Cortex of kidney (tissue), 1 donor: ENCODE data around the gene SH2D3A.
"Not testable (repeated sequence)": the region's sequence is repeated elsewhere in the genome, so short reads cannot be mapped to it uniquely, and the experiment has no call there.

Experiments used
- DNase-seq: peaks from one replicate; lab custom pipeline; 2025; lab: John Stamatoyannopoulos, UW

Gene SH2D3A

GRCh38 chr19:6761053-6761676 is 6.1 kb downstream of the SH2D3A start:
- DNase-seq = no peak

- DNase-seq = no peak
These were observed 6.6 kb downstream of the SH2D3A start for GRCh38 chr19:6760606-6761005.

DNA sequence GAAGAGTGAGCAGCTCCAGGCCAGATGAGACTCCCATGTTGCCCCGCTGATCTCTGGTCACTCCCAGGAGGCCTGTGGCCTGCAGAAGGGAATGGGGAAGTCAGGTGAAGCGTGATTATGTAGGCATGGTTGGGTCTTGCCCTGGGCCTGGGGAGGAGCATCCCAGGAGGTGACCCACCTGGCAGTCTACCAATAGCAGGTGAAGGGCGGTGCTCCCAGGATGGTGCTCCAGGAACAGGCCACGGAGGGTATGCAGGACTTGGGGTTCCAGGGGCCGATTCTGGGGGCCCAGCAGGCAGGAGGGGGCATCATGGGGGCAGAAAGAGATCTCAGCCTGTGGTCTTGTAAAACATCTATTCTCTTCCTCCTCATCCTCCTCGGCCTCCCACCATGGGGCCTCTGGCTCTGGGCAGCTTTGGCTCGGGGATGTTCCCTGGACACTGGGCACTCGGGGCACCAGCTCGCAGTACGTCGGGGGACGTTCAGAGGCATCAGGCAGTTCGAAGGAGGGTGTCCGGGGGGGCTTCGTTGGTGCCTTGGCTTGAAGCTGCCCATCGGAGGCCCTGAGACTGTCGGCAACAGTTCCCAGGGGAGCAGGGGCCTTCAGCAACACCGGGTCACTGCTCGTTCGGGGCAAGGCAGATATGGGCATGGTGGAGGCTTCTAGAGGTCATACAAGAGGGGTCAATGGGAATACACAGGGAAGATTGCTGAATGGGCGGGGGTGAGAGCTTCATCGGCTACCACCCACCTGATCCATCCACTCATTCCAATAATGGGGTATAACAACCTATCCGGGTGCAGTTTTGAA is 12.4 kb downstream of the SH2D3A start:
- DNase-seq = no peak

GRCh38 chr19:6754136-6754535 is 13.1 kb downstream of the SH2D3A start:
- no peak for DNase-seq

GRCh38 chr19:6753178-6754031 is 13.8 kb downstream of the SH2D3A start:
- no peak for DNase-seq

GRCh38 chr19:6752256-6753177 is 14.7 kb downstream of the SH2D3A start:
- no peak for DNase-seq

DNA sequence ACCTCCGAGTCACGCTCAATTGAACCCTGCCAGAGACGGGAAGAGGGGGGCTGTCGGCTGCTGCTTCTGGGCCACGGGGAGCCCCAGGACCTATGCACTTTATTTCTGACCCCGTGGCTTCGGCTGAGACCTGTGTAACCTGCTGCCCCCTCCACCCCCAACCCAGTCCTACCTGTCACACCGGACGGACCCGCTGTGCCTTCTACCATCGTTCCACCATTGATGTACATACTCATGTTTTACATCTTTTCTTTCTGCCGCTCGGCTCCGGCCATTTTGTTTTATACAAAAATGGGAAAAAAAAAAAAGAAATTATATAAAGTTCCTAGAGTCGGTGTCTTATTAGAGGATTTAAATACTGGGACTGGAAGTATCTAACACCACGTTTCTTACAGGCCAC is 16.0 kb downstream of the SH2D3A start:
- no peak for DNase-seq

DNA sequence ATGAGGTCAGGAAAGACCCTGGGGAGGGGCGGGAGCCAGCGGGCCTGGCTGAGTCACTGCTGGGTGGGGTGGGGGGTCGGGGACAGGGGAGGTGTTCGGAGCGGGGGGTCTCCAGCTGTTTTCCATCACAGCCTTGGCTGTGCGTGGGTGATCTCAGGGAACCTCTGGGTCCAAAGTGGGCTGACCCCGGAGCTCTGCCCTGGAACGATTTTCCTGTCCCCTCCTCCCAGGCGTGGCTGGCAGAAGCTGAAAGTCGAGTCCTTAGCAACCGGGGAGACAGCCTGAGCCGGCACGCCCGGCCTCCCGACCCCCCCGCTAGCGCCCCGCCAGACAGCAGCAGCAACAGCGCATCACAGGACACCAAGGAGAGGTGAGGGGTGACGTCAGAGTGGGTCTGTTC is 17.2 kb downstream of the SH2D3A start:
- DNase-seq = no peak

DNA sequence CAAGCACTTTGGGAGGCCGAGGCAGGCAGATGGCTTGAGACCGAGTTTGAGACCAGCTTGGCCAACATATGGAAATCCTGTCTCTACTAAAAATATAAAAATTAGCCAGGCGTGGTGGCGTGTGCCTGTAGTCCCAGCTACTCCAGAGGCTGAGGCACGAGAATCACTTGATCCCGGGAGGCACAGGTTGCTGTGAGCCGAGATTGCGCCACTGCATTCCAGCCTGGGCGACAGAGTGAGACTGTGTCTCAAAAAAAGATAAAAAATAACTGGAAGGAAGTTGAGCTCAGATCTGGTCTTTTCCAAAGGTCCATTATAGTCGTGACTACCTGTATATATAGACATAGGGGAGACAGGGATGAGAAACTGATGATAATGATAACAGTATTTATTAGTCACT is 18.7 kb downstream of the SH2D3A start:
- not testable (repeated sequence) for DNase-seq

- DNase-seq = no peak
These were observed 21.3 kb downstream of the SH2D3A start for GRCh38 chr19:6745965-6746364.

- DNase-seq = no peak
These were observed 22.6 kb downstream of the SH2D3A start for GRCh38 chr19:6744381-6745301.

- DNase-seq = no peak
These were observed 23.4 kb downstream of the SH2D3A start for GRCh38 chr19:6743714-6744380.

GRCh38 chr19:6743066-6743465 is 24.2 kb downstream of the SH2D3A start:
- no peak for DNase-seq

- no peak for DNase-seq
These were observed 26.5 kb downstream of the SH2D3A start for GRCh38 chr19:6740589-6741343.

- DNase-seq = no peak
These were observed 27.2 kb downstream of the SH2D3A start for GRCh38 chr19:6739883-6740588.

DNA sequence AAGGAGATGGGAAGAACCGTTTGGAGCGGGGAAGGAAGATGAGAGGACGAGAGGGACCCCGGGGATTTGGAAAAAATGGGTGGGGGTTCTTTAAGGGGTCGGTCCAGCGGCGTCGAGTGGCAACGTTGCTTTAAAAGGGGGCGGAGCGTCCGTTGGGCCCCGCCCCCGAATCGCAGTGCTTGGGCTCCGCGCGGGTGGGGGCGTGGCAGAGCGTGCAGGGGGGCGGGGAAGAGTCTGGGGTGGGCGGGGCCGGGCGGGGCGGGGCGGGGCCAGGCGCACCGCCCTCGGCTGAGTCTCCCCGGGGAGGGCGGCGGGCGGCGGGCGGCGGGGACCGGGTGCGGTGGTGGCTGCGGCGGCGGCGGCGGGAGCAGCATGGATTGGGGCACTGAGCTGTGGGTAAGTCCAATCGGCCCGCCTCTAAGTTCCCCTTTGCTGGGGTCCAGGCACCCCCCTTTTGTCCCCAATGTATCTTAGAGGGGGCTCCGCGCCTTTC is 27.8 kb downstream of the SH2D3A start, which contains the start of gene TRIP10:
Gene TRIP10, plus strand, starts transcription at position 291 of the 493 bp plus-strand sequence. Its CDS starts 82 bp downstream, at position 373.
- no peak for DNase-seq

DNA sequence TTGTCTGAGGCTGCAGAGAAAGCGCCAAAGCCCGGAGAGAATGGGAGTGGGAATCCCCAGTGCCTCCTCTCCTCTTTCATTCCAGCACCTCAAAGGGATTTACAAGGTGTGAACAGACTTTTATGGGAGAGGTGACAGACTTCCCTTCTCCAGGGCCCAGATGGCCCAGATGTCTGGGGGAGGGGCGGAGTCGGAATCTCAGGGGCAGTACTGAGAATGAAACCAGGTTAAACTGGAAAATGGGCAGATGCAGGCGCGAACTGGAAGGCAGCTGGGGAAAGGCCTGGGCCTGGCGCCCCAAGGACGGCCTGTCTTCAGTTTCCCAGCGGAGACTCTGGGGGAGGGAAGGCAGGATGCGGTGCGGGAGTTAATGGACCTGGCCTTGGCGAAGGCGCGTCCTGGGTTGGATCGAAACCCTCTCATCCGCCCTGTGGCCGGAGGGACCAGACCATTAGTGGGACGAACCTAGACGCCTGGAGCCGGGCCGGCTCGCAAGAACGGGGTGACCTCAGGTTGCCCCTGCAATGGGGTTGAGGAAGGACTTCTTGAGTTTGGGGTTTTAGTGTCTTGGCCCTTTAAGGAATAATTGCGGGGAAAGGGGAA is 28.3 kb downstream of the SH2D3A start:
- DNase-seq = no peak
